Measurements from ENCODE around the gene EPM2AIP1.

DNA sequence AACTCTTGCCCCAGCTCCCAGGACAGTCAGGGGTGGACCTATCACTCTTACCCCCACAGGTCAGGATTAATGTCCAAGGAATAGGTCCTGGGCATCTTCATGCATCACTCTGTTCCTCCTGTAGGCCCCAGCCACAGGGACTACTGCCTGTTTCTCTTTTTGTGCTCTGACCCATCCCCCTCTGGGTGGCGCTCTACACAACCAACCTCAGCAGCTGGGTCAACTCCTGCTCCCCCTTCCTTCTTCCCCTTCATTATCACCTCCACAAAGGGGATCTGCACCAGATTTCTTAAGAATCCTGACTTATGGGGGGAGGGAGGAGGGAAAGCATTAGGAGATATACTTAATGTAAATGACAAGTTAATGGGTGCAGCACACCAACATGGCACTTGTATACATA is 35.9 kb downstream of the EPM2AIP1 start:
- TF ChIP-seq, protein P1, sequence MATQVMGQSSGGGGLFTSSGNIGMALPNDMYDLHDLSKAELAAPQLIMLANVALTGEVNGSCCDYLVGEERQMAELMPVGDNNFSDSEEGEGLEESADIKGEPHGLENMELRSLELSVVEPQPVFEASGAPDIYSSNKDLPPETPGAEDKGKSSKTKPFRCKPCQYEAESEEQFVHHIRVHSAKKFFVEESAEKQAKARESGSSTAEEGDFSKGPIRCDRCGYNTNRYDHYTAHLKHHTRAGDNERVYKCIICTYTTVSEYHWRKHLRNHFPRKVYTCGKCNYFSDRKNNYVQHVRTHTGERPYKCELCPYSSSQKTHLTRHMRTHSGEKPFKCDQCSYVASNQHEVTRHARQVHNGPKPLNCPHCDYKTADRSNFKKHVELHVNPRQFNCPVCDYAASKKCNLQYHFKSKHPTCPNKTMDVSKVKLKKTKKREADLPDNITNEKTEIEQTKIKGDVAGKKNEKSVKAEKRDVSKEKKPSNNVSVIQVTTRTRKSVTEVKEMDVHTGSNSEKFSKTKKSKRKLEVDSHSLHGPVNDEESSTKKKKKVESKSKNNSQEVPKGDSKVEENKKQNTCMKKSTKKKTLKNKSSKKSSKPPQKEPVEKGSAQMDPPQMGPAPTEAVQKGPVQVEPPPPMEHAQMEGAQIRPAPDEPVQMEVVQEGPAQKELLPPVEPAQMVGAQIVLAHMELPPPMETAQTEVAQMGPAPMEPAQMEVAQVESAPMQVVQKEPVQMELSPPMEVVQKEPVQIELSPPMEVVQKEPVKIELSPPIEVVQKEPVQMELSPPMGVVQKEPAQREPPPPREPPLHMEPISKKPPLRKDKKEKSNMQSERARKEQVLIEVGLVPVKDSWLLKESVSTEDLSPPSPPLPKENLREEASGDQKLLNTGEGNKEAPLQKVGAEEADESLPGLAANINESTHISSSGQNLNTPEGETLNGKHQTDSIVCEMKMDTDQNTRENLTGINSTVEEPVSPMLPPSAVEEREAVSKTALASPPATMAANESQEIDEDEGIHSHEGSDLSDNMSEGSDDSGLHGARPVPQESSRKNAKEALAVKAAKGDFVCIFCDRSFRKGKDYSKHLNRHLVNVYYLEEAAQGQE (IDR thresholded peaks at IDR 0.05): no peak
- TF ChIP-seq, protein P2, sequence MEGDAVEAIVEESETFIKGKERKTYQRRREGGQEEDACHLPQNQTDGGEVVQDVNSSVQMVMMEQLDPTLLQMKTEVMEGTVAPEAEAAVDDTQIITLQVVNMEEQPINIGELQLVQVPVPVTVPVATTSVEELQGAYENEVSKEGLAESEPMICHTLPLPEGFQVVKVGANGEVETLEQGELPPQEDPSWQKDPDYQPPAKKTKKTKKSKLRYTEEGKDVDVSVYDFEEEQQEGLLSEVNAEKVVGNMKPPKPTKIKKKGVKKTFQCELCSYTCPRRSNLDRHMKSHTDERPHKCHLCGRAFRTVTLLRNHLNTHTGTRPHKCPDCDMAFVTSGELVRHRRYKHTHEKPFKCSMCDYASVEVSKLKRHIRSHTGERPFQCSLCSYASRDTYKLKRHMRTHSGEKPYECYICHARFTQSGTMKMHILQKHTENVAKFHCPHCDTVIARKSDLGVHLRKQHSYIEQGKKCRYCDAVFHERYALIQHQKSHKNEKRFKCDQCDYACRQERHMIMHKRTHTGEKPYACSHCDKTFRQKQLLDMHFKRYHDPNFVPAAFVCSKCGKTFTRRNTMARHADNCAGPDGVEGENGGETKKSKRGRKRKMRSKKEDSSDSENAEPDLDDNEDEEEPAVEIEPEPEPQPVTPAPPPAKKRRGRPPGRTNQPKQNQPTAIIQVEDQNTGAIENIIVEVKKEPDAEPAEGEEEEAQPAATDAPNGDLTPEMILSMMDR (IDR thresholded peaks at IDR 0.05; ENCODE audit: low read depth, low read length, missing input control): no peak
- TF ChIP-seq, protein P3, sequence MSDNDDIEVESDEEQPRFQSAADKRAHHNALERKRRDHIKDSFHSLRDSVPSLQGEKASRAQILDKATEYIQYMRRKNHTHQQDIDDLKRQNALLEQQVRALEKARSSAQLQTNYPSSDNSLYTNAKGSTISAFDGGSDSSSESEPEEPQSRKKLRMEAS (IDR thresholded peaks at IDR 0.05): no peak
- TF ChIP-seq SP1 (IDR thresholded peaks at IDR 0.05) (no peak), YY1 (IDR thresholded peaks at IDR 0.05) (no peak)
